ENCODE results near the gene CRYBB3.

GRCh38 chr22:25170426-25170980 lies 29.2 kb upstream of the CRYBB3 start:
- no peak for TF ChIP-seq POLR2A (IDR thresholded peaks at IDR 0.05)
- TF ChIP-seq, protein P1, sequence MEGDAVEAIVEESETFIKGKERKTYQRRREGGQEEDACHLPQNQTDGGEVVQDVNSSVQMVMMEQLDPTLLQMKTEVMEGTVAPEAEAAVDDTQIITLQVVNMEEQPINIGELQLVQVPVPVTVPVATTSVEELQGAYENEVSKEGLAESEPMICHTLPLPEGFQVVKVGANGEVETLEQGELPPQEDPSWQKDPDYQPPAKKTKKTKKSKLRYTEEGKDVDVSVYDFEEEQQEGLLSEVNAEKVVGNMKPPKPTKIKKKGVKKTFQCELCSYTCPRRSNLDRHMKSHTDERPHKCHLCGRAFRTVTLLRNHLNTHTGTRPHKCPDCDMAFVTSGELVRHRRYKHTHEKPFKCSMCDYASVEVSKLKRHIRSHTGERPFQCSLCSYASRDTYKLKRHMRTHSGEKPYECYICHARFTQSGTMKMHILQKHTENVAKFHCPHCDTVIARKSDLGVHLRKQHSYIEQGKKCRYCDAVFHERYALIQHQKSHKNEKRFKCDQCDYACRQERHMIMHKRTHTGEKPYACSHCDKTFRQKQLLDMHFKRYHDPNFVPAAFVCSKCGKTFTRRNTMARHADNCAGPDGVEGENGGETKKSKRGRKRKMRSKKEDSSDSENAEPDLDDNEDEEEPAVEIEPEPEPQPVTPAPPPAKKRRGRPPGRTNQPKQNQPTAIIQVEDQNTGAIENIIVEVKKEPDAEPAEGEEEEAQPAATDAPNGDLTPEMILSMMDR (IDR thresholded peaks at IDR 0.05) = no peak
